SK-N-SH (cell line): ENCODE measurements around the gene CAMSAP1. TPM values are rescaled to one million over a fixed set of nuclear protein-coding genes. Genes with fewer than 3 reads are reported as not detected.

Source experiments
- CTCF ChIA-PET: fragments of 300-600, 350-600 bp; formaldehyde crosslinking; extraction: SDS; loops from one replicate; lab custom pipeline; 2021; lab: Yijun Ruan, JAX
- POLR2A ChIA-PET: fragments of 350-600 bp; sonication (Branson Sonifier 250); formaldehyde crosslinking; extraction: SDS; loops from one replicate; lab custom pipeline; 2020; ENCODE audit warnings: antibody characterized with exemption, inconsistent platforms; lab: Yijun Ruan, JAX
- DNase-seq: peaks from one replicate; pipeline ENCODE4 v3.0.0; 2012
- H2AFZ ChIP-seq: fragments of 200-600 bp; sonication (generic); 2 replicates; pipeline ENCODE4 v1.8.1; 2016; ENCODE audit warnings: antibody characterized with exemption, mild to moderate bottlenecking, low read depth
- H3F3A ChIP-seq: fragments of 200-600 bp; sonication (generic); replicated peaks from 2 replicates; pipeline ENCODE3; 2016; ENCODE audit warnings: antibody characterized with exemption, mild to moderate bottlenecking; ENCODE audit not compliant: insufficient read depth
- H3K27ac ChIP-seq, 2 experiments: fragments of 200-500 bp in 1 of 2; fragments of 200-600 bp in 1 of 2; sonication (Bioruptor generic) in 1 of 2; sonication (generic), shearing (Covaris generic) in 1 of 2; 2 replicates each; pipeline versions ENCODE4 v1.5.1 to v1.6.1; 2014 to 2016; ENCODE audit warnings: low read depth in 2 of 2, inconsistent platforms in 1 of 2, low read length in 1 of 2, mild to moderate bottlenecking in 1 of 2, mixed read lengths in 1 of 2
- H3K27me3 ChIP-seq: fragments of 200-600 bp; sonication (generic), shearing (Covaris generic); 2 replicates; pipeline ENCODE4 v1.6.1; 2016; ENCODE audit warnings: mixed run types; ENCODE audit not compliant: insufficient read depth
- H3K36me3 ChIP-seq, 2 experiments: fragments of 200-500 bp in 1 of 2; fragments of 200-600 bp in 1 of 2; sonication (Bioruptor generic) in 1 of 2; sonication (generic) in 1 of 2; replicated peaks in 1 of 2; 2 replicates each; pipeline versions ENCODE3 to v1.5.1; 2014 to 2016; ENCODE audit warnings: low read length in 1 of 2, mild to moderate bottlenecking in 1 of 2; ENCODE audit not compliant: insufficient read depth in 2 of 2, control insufficient read depth in 1 of 2
- H3K4me1 ChIP-seq, 2 experiments: fragments of 200-500 bp in 1 of 2; fragments of 200-600 bp in 1 of 2; sonication (Bioruptor generic) in 1 of 2; sonication (generic), shearing (Covaris generic) in 1 of 2; 2 replicates each; pipeline versions ENCODE4 v1.5.1 to v1.6.1; 2014 to 2016; ENCODE audit warnings: low read depth in 1 of 2, low read length in 1 of 2, mixed run types in 1 of 2; ENCODE audit not compliant: insufficient read depth in 2 of 2, control insufficient read depth in 1 of 2
- H3K4me2 ChIP-seq: fragments of 200-600 bp; sonication (generic), shearing (Covaris generic); 2 replicates; pipeline ENCODE4 v1.6.1; 2017; ENCODE audit warnings: mixed run types
- H3K4me3 ChIP-seq, 2 experiments: fragments of 200-500 bp in 1 of 2; fragments of 200-600 bp in 1 of 2; sonication (Bioruptor generic) in 1 of 2; sonication (generic), shearing (Covaris generic) in 1 of 2; 2 replicates each; pipeline versions ENCODE4 v1.5.1 to v1.8.1; 2014 to 2016; ENCODE audit warnings: low read depth in 2 of 2, inconsistent platforms in 1 of 2, low read length in 1 of 2, mild to moderate bottlenecking in 1 of 2, mixed read lengths in 1 of 2, moderate library complexity in 1 of 2
- H3K79me2 ChIP-seq: fragments of 200-600 bp; sonication (generic); 2 replicates; pipeline ENCODE4 v1.8.1; 2017; ENCODE audit warnings: mild to moderate bottlenecking; ENCODE audit not compliant: insufficient read depth
- H3K9ac ChIP-seq: fragments of 200-600 bp; sonication (generic); 2 replicates; pipeline ENCODE4 v1.6.1; 2017; ENCODE audit warnings: mixed run types
- H3K9me2 ChIP-seq: fragments of 200-600 bp; sonication (generic); 2 replicates; pipeline ENCODE4 v1.6.1; 2017; ENCODE audit warnings: mixed run types
- H3K9me3 ChIP-seq: fragments of 200-600 bp; sonication (generic); 2 replicates; pipeline ENCODE4 v1.6.1; 2017; ENCODE audit warnings: mixed run types, mild to moderate bottlenecking, moderate library complexity
- H4K20me1 ChIP-seq: fragments of 200-600 bp; sonication (generic); 2 replicates; pipeline ENCODE4 v1.6.1; 2017; ENCODE audit warnings: mild to moderate bottlenecking, mixed run types; ENCODE audit not compliant: insufficient read depth
- EP300 ChIP-seq, 2 experiments: IDR thresholded peaks; 2 replicates each; pipeline versions ENCODE4 v1.4.0 to v1.6.1; 2012; ENCODE audit warnings: borderline replicate concordance in 1 of 2, low read depth in 1 of 2, low read length in 1 of 2
- FOXM1 ChIP-seq: IDR thresholded peaks from 2 replicates; pipeline ENCODE4 v1.4.0; 2012; ENCODE audit warnings: low read depth, mild to moderate bottlenecking
- GATA2 ChIP-seq: sonication (generic); formaldehyde crosslinking; IDR thresholded peaks from 2 replicates; pipeline ENCODE4 v1.5.0; 2020; ENCODE audit warnings: mild to moderate bottlenecking, missing genetic modification reagents
- MXI1 ChIP-seq: IDR thresholded peaks from 2 replicates; pipeline ENCODE4 v1.6.1; 2012; ENCODE audit warnings: mild to moderate bottlenecking, low read depth, low read length, improper control_type of control experiment
- NRF1 ChIP-seq: IDR thresholded peaks from 2 replicates; pipeline ENCODE4 v1.6.1; 2012; ENCODE audit warnings: low read depth, mild to moderate bottlenecking, low read length
- SIN3A ChIP-seq: IDR thresholded peaks from 2 replicates; pipeline ENCODE4 v1.6.1; 2012; ENCODE audit warnings: low read depth, mild to moderate bottlenecking, low read length, moderate library complexity, borderline replicate concordance
- TAF1 ChIP-seq: IDR thresholded peaks from 2 replicates; pipeline ENCODE4 v1.6.1; 2012; ENCODE audit warnings: low read depth, mild to moderate bottlenecking, low read length, moderate library complexity, borderline replicate concordance
- TCF12 ChIP-seq: IDR thresholded peaks from 2 replicates; pipeline ENCODE4 v1.4.0; 2012
- TEAD4 ChIP-seq: IDR thresholded peaks from 2 replicates; pipeline ENCODE4 v1.4.0; 2012; ENCODE audit warnings: mild to moderate bottlenecking, borderline replicate concordance; ENCODE audit not compliant: insufficient read depth
- YY1 ChIP-seq: IDR thresholded peaks from 2 replicates; pipeline ENCODE4 v1.4.0; 2012; ENCODE audit warnings: low read depth, mild to moderate bottlenecking
- WGBS: methylation state at CpG from one replicate; pipeline ENCODE4 v1.1.6; 2017; ENCODE audit warnings: low lambda C conversion rate; 5-methylcytosine and 5-hydroxymethylcytosine counted together
- polyA plus RNA-seq, 3 experiments: library from polyadenylated mRNA; depleted of rRNA; stranded (reverse); fragments of >200 nt; gene quantifications; 2 replicates each; pipeline ENCODE4 v1.2.3, GENCODE V29; 2012
- TF ChIP-seq, protein P1 (sequence below): IDR thresholded peaks from 2 replicates; pipeline ENCODE4 v1.4.0; 2012; ENCODE audit warnings: low read depth, borderline replicate concordance
- TF ChIP-seq, protein P2 (sequence below): IDR thresholded peaks from 2 replicates; pipeline ENCODE4 v1.4.0; 2012; ENCODE audit warnings: low read depth
- TF ChIP-seq, protein P3 (sequence below): IDR thresholded peaks from 2 replicates; pipeline ENCODE4 v1.6.1; 2012; ENCODE audit warnings: mild to moderate bottlenecking, low read depth, low read length, moderate library complexity

The CAMSAP1 gene
- polyA plus RNA-seq, 1 of the 3 experiments (the other 2 are of a cell fraction), result 8.9 TPM

GRCh38 chr9:135907006-135907430 is 328 bp downstream of the CAMSAP1 start:
- peaks cover 42% of the 10 kb centered on the region for H4K20me1 ChIP-seq
- DNase-seq, result no peak
- H3K4me2 ChIP-seq, result no peak overlapping the region
- no CpG with 5 or more reads among the region's 69 CpGs for WGBS
- H3K79me2 ChIP-seq, result peaks cover 87% of the 10 kb centered on the region
- H3K9me2 ChIP-seq, result no peaks in the 10 kb centered on the region
- peak overlapping the region; percentile 66 to 71; a peak in 3 of 4 replicates for H3K4me3 ChIP-seq
- CTCF ChIA-PET, result interaction anchor here (1.2 to 2.2 kb wide), 3 partner anchors 10 to 215 kb away, joined by 3 to 6 read pairs (median 5); no protein-coding TSS in a partner anchor
- H3K36me3 ChIP-seq, result peaks cover 13 to 20% of the 10 kb centered on the region in 2 experiments
- TF ChIP-seq NRF1 (no peak), YY1 (no peak), FOXM1 (no peak), GATA2 (CRISPR knock-in tag) (no peak)
- TF ChIP-seq, protein P1, sequence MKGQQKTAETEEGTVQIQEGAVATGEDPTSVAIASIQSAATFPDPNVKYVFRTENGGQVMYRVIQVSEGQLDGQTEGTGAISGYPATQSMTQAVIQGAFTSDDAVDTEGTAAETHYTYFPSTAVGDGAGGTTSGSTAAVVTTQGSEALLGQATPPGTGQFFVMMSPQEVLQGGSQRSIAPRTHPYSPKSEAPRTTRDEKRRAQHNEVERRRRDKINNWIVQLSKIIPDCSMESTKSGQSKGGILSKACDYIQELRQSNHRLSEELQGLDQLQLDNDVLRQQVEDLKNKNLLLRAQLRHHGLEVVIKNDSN, result no peak
- TF ChIP-seq, protein P2, sequence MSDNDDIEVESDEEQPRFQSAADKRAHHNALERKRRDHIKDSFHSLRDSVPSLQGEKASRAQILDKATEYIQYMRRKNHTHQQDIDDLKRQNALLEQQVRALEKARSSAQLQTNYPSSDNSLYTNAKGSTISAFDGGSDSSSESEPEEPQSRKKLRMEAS, result peak; percentile 34; the same call in 1 of the 2 replicates
- H3K9me3 ChIP-seq, result no peaks in the 10 kb centered on the region
- peaks cover 7% of the 10 kb centered on the region for H3F3A ChIP-seq
- no peak overlapping the region for H3K9ac ChIP-seq
- POLR2A ChIA-PET, result no interaction called here
- H3K4me1 ChIP-seq, result peaks cover 20% of the 10 kb centered on the region in 2 experiments; a peak in 3 of 4 replicates
- no peak overlapping the region for H2AFZ ChIP-seq
- no peaks in the 10 kb centered on the region for H3K27me3 ChIP-seq
- peak overlapping the region in 1 of 2 experiments; percentile 73; a peak in 2 of 4 replicates for H3K27ac ChIP-seq

DNA sequence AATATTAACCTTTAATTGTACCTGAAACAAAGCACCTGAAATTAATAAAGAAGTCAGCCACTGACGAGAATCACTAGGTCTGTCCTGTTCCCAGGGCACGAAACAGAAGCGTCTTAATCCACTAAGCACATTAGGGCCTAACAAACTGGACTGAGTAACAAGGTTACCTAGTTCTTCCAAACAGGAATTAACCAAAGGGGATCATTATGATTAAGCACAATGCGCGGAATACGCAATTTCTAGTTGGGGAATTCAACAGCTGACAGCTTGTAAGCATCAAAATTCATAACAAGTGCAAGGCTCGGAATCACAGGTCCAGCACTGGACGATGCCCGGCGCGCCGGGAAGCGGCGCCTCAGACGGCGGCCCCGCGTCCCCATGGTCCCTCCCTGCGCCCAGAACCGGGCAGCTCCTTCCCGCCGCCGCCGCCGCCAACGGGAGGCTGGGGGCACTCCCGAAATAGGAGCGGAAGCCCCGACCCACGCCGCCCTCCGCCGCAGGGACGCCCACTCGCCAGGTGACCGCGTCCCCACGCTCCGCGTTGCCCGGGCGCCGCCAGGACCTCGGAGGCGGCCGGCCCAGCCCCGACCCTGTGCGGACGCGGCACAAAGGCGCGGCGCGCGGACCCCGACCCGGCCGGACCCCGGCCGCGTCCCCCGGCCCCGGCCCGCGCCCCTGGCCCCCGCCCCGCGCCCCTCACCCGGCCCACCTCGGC is 898 bp downstream of the CAMSAP1 start:
- Histone ChIP-seq H3F3A (peaks cover 7% of the 10 kb centered on the region), H3K79me2 (peaks cover 90% of the 10 kb centered on the region), H3K9me3 (no peaks in the 10 kb centered on the region), H3K9me2 (no peaks in the 10 kb centered on the region), H3K27me3 (no peaks in the 10 kb centered on the region), H3K4me1 (peaks cover 20% of the 10 kb centered on the region in 2 experiments; a peak in 3 of 4 replicates), H3K27ac (peak overlapping the region; percentile 34 to 73; a peak in 3 of 4 replicates), H2AFZ (no peak overlapping the region), H3K4me3 (peak overlapping the region; percentile 66 to 71), H3K4me2 (peak overlapping the region; percentile 76), H3K36me3 (peaks cover 12 to 19% of the 10 kb centered on the region in 2 experiments), H4K20me1 (peaks cover 48% of the 10 kb centered on the region), H3K9ac (peak overlapping the region; percentile 42; the same call in 1 of the 2 replicates)
- peak; percentile 55; the same call in 1 of the 2 replicates for TF ChIP-seq MXI1
- TF ChIP-seq EP300 (IDR thresholded peaks at IDR 0.05; ENCODE audit: borderline replicate concordance in 1 of 2, low read depth in 1 of 2, low read length in 1 of 2), result no peak
- TF ChIP-seq SIN3A, result 0 out of 2 replicates have a peak, but pooled peaks have one; percentile 20
- TF ChIP-seq TCF12, result no peak
- TF ChIP-seq, protein P2, result peak; percentile 0; the same call in 1 of the 2 replicates
- TF ChIP-seq TAF1, result no peak
- no peak for TF ChIP-seq TEAD4
- TF ChIP-seq, protein P3, sequence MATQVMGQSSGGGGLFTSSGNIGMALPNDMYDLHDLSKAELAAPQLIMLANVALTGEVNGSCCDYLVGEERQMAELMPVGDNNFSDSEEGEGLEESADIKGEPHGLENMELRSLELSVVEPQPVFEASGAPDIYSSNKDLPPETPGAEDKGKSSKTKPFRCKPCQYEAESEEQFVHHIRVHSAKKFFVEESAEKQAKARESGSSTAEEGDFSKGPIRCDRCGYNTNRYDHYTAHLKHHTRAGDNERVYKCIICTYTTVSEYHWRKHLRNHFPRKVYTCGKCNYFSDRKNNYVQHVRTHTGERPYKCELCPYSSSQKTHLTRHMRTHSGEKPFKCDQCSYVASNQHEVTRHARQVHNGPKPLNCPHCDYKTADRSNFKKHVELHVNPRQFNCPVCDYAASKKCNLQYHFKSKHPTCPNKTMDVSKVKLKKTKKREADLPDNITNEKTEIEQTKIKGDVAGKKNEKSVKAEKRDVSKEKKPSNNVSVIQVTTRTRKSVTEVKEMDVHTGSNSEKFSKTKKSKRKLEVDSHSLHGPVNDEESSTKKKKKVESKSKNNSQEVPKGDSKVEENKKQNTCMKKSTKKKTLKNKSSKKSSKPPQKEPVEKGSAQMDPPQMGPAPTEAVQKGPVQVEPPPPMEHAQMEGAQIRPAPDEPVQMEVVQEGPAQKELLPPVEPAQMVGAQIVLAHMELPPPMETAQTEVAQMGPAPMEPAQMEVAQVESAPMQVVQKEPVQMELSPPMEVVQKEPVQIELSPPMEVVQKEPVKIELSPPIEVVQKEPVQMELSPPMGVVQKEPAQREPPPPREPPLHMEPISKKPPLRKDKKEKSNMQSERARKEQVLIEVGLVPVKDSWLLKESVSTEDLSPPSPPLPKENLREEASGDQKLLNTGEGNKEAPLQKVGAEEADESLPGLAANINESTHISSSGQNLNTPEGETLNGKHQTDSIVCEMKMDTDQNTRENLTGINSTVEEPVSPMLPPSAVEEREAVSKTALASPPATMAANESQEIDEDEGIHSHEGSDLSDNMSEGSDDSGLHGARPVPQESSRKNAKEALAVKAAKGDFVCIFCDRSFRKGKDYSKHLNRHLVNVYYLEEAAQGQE, result no peak
- ChIA-PET CTCF (interaction anchor here (1.2 to 2.2 kb wide), 3 partner anchors 9 to 216 kb away, joined by 3 to 6 read pairs (median 5); no protein-coding TSS in a partner anchor), POLR2A (no interaction called here)
- WGBS, result 2% methylated on average over 16 of the region's 70 CpGs
- DNase-seq, result peak; percentile 67
